H1 (cell line): ENCODE data around the gene SCP2. TPM values are rescaled to one million over a fixed set of nuclear protein-coding genes. Genes with fewer than 3 reads are reported as not detected.

Experiments
- CTCF ChIA-PET: fragments of 300-600 bp; sonication (Branson Sonifier 250); formaldehyde crosslinking; loops from one replicate; lab custom pipeline; 2021; ENCODE audit not compliant: partially characterized antibody; lab: Charles Lee
- POLR2A ChIA-PET: fragments of 300-600 bp; sonication (Branson Sonifier 250); formaldehyde crosslinking; loops from one replicate; lab custom pipeline; 2021; ENCODE audit warnings: inconsistent platforms; ENCODE audit not compliant: partially characterized antibody; lab: Charles Lee
- DNase-seq, 2 experiments: peaks; one replicate each; pipeline versions ENCODE4 v3.0.0 to v3.0.0-alpha.2; 2010 to 2022; ENCODE audit warnings: low spot score in 2 of 2, low read depth in 1 of 2, mixed read lengths in 1 of 2
- FAIRE-seq: peaks from 2 replicates; lab custom pipeline; 2011; peaks lifted over from hg19 to GRCh38; lab: Jason Lieb, UNC
- H2AFZ ChIP-seq: 2 replicates; pipeline ENCODE4 v1.8.1; 2012; ENCODE audit warnings: low read length, inconsistent platforms
- H2AK5ac ChIP-seq: 2 replicates; pipeline ENCODE4 v1.6.1; 2013; ENCODE audit warnings: low read depth, low read length
- H2BK120ac ChIP-seq: replicated peaks from 2 replicates; pipeline ENCODE3; 2013; ENCODE audit warnings: low read depth, low read length, inconsistent platforms
- H2BK12ac ChIP-seq: 2 replicates; pipeline ENCODE4 v1.6.1; 2013; ENCODE audit warnings: low read depth, low read length
- H2BK15ac ChIP-seq: 2 replicates; pipeline ENCODE4 v1.6.1; 2013; ENCODE audit warnings: low read length
- H2BK20ac ChIP-seq: 2 replicates; pipeline ENCODE4 v1.6.1; 2013; ENCODE audit warnings: low read length
- H2BK5ac ChIP-seq: 2 replicates; pipeline ENCODE4 v1.6.1; 2013; ENCODE audit warnings: low read depth, low read length
- H3K14ac ChIP-seq: 2 replicates; pipeline ENCODE4 v1.6.1; 2013; ENCODE audit warnings: inconsistent platforms; ENCODE audit not compliant: insufficient read length
- H3K18ac ChIP-seq: 2 replicates; pipeline ENCODE4 v1.6.1; 2013; ENCODE audit warnings: low read length; ENCODE audit errors: extremely low read depth
- H3K23ac ChIP-seq: 2 replicates; pipeline ENCODE4 v1.6.1; 2013; ENCODE audit warnings: inconsistent platforms; ENCODE audit not compliant: insufficient read length
- H3K23me2 ChIP-seq: 2 replicates; pipeline ENCODE4 v1.6.1; 2013; ENCODE audit warnings: low read depth, low read length
- H3K27ac ChIP-seq: 2 replicates; pipeline ENCODE4 v1.6.1; 2011; ENCODE audit warnings: low read depth, low read length, inconsistent platforms
- H3K27me3 ChIP-seq, 4 experiments: replicated peaks in 1 of 4; 1 replicate in 1 of 4; 2 replicates in 3 of 4; pipeline versions ENCODE4 v1.6.1 to v1.8.1; 2011 to 2013; ENCODE audit warnings: low read length in 3 of 4, mild to moderate bottlenecking in 3 of 4, inconsistent platforms in 2 of 4, mixed read lengths in 2 of 4, moderate library complexity in 1 of 4; ENCODE audit not compliant: control insufficient read depth in 3 of 4, insufficient read depth in 3 of 4; ENCODE audit errors: extremely low read depth in 1 of 4
- H3K36me3 ChIP-seq, 4 experiments: 2 replicates each; pipeline versions ENCODE4 v1.6.1 to v1.8.1; 2011 to 2013; ENCODE audit warnings: mild to moderate bottlenecking in 4 of 4, low read length in 3 of 4, moderate library complexity in 2 of 4, control low read depth in 1 of 4, inconsistent platforms in 1 of 4; ENCODE audit not compliant: insufficient read depth in 4 of 4, control insufficient read depth in 2 of 4
- H3K4ac ChIP-seq: replicated peaks from 2 replicates; pipeline ENCODE3; 2013; ENCODE audit warnings: low read length, low read depth, mixed read lengths, inconsistent platforms; ENCODE audit not compliant: insufficient read length
- H3K4me1 ChIP-seq, 4 experiments: replicated peaks in 1 of 4; 1 replicate in 1 of 4; 2 replicates in 3 of 4; pipeline versions ENCODE4 v1.6.1 to v1.8.1; 2011 to 2013; ENCODE audit warnings: low read length in 3 of 4, inconsistent platforms in 2 of 4, mixed read lengths in 1 of 4; ENCODE audit not compliant: insufficient read depth in 4 of 4, control insufficient read depth in 3 of 4
- H3K4me2 ChIP-seq, 2 experiments: 2 replicates each; pipeline versions ENCODE4 v1.6.1 to v1.8.1; 2011 to 2013; ENCODE audit warnings: low read depth in 2 of 2, low read length in 2 of 2, control low read depth in 1 of 2, inconsistent platforms in 1 of 2, mild to moderate bottlenecking in 1 of 2; ENCODE audit not compliant: insufficient read depth in 1 of 2
- H3K4me3 ChIP-seq, 4 experiments: fragments of 200-600, 300-600 bp in 1 of 4; sonication (generic), shearing (Covaris generic), sonication (Bioruptor Twin) in 1 of 4; 2 replicates each; pipeline versions ENCODE4 v1.5.1 to v1.8.1; 2011 to 2016; ENCODE audit warnings: low read length in 4 of 4, low read depth in 3 of 4, control low read depth in 2 of 4, inconsistent platforms in 2 of 4, mild to moderate bottlenecking in 2 of 4, mixed read lengths in 1 of 4, moderate library complexity in 1 of 4; ENCODE audit not compliant: insufficient read depth in 2 of 4; ENCODE audit errors: extremely low read depth in 1 of 4
- H3K56ac ChIP-seq: replicated peaks from 2 replicates; pipeline ENCODE3; 2013; ENCODE audit warnings: low read depth, mild to moderate bottlenecking, mixed read lengths, low read length, inconsistent platforms; ENCODE audit not compliant: insufficient read length
- H3K79me1 ChIP-seq: 2 replicates; pipeline ENCODE4 v1.6.1; 2013; ENCODE audit warnings: low read depth, low read length, control low read depth
- H3K79me2 ChIP-seq, 2 experiments: 2 replicates each; pipeline versions ENCODE4 v1.6.1 to v1.8.1; 2012 to 2013; ENCODE audit warnings: low read length in 2 of 2, mild to moderate bottlenecking in 2 of 2, inconsistent platforms in 1 of 2; ENCODE audit not compliant: insufficient read depth in 2 of 2, control insufficient read depth in 1 of 2
- H3K9ac ChIP-seq, 4 experiments: replicated peaks in 1 of 4; 1 replicate in 1 of 4; 2 replicates in 3 of 4; pipeline versions ENCODE4 v1.6.1 to v1.8.1; 2011 to 2013; ENCODE audit warnings: low read depth in 3 of 4, low read length in 3 of 4, control low read depth in 2 of 4, mild to moderate bottlenecking in 2 of 4, moderate library complexity in 2 of 4, inconsistent platforms in 1 of 4; ENCODE audit errors: extremely low read depth in 1 of 4
- H3K9me3 ChIP-seq, 2 experiments: 2 replicates each; pipeline versions ENCODE4 v1.6.1 to v1.8.1; 2012 to 2013; ENCODE audit warnings: mild to moderate bottlenecking in 2 of 2, moderate library complexity in 2 of 2, control low read depth in 1 of 2, inconsistent platforms in 1 of 2, low read depth in 1 of 2, low read length in 1 of 2, mixed read lengths in 1 of 2; ENCODE audit not compliant: insufficient read depth in 2 of 2
- H4K20me1 ChIP-seq, 2 experiments: replicated peaks in 1 of 2; 2 replicates each; pipeline versions ENCODE3 to v1.8.1; 2011 to 2013; ENCODE audit warnings: inconsistent platforms in 2 of 2, low read length in 2 of 2, mild to moderate bottlenecking in 1 of 2; ENCODE audit not compliant: insufficient read depth in 2 of 2, control insufficient read depth in 1 of 2
- H4K5ac ChIP-seq: 2 replicates; pipeline ENCODE4 v1.6.1; 2013; ENCODE audit warnings: low read length, low read depth, mixed read lengths, inconsistent platforms; ENCODE audit not compliant: insufficient read length
- H4K8ac ChIP-seq: 2 replicates; pipeline ENCODE4 v1.8.0; 2013; ENCODE audit warnings: mild to moderate bottlenecking, moderate library complexity, low read length, inconsistent platforms; ENCODE audit not compliant: insufficient read depth; ENCODE audit errors: extremely low read depth
- H4K91ac ChIP-seq: replicated peaks from 2 replicates; pipeline ENCODE3; 2013; ENCODE audit warnings: low read length, mixed read lengths, inconsistent platforms; ENCODE audit not compliant: insufficient read length
- NRF1 ChIP-seq: IDR thresholded peaks from 2 replicates; pipeline ENCODE4 v1.6.1; 2011; ENCODE audit warnings: mild to moderate bottlenecking, low read depth, low read length, improper control_type of control experiment
- RBBP5 ChIP-seq: IDR thresholded peaks from 2 replicates; pipeline ENCODE4 v1.7.1; 2012; ENCODE audit warnings: low read depth, mild to moderate bottlenecking, inconsistent platforms, low read length, moderate library complexity, borderline replicate concordance
- RFX5 ChIP-seq: IDR thresholded peaks from 2 replicates; pipeline ENCODE4 v1.6.1; 2011; ENCODE audit warnings: low read depth, low read length, improper control_type of control experiment, borderline replicate concordance
- SIRT6 ChIP-seq: IDR thresholded peaks from one replicate; pipeline ENCODE4 v1.7.1; 2012; ENCODE audit warnings: low read length, inconsistent platforms
- SIX5 ChIP-seq: IDR thresholded peaks from 2 replicates; pipeline ENCODE4 v1.6.1; 2011; ENCODE audit warnings: mild to moderate bottlenecking, low read depth, low read length
- SP1 ChIP-seq: IDR thresholded peaks from 2 replicates; pipeline ENCODE4 v1.6.1; 2011; ENCODE audit warnings: low read depth, low read length
- SUZ12 ChIP-seq: fragments of 200-600 bp; sonication (generic); IDR thresholded peaks from 2 replicates; pipeline ENCODE4 v1.6.1; 2012; ENCODE audit warnings: mild to moderate bottlenecking, inconsistent platforms, low read length, moderate library complexity, mixed read lengths
- TBP ChIP-seq: IDR thresholded peaks from 2 replicates; pipeline ENCODE4 v1.6.1; 2011; ENCODE audit warnings: low read depth, low read length, improper control_type of control experiment
- whole genome bisulfite sequencing, 2 experiments: shearing (Covaris generic) in 1 of 2; methylation state at CpG; one replicate each; pipeline versions ENCODE4 v1.1.6 to v1.1.7; 2013 to 2015; ENCODE audit warnings: low lambda C conversion rate in 2 of 2, mixed read lengths in 2 of 2, inconsistent platforms in 1 of 2, low coverage in 1 of 2, missing lambda C conversion rate in 1 of 2; ENCODE audit not compliant: insufficient replicate concordance in 2 of 2, insufficient coverage in 1 of 2, insufficient read length in 1 of 2; ENCODE audit errors: extremely low coverage in 1 of 2, missing lambda C conversion rate in 1 of 2; 5-methylcytosine and 5-hydroxymethylcytosine counted together
- polyA plus RNA-seq, 7 experiments: library from polyadenylated mRNA; depleted of rRNA in 3 of 7; stranded (reverse) in 5 of 7; unstranded in 2 of 7; fragments of >200 nt in 5 of 7; fragments of 200-250 nt in 2 of 7; gene quantifications; 1 replicate in 5 of 7; 2 replicates in 1 of 7; 4 replicates in 1 of 7; pipeline versions ENCODE4 v1.2.1 to v1.2.3, GENCODE V29; 2011 to 2013; ENCODE audit warnings: missing spikeins in 2 of 7, mixed read lengths in 2 of 7
- total RNA-seq: library from RNA; stranded (reverse); fragmentation: NEBNext Ultra II Directional; extraction: Animal tissue kit (Norgen Biotek cat#: 25700); gene quantifications from 2 replicates; pipeline ENCODE4 v1.2.1, GENCODE V29; 2021
- TF ChIP-seq, protein P1 (sequence below): IDR thresholded peaks from 2 replicates; pipeline ENCODE4 v1.6.1; 2012; ENCODE audit warnings: inconsistent platforms

SCP2 gene
- total and polyA plus RNA-seq, 2 of the 8 experiments (the other 6 are each of a cell fraction or from before 2014, with no cell fraction given) = 20.9 to 54.3 TPM

DNA sequence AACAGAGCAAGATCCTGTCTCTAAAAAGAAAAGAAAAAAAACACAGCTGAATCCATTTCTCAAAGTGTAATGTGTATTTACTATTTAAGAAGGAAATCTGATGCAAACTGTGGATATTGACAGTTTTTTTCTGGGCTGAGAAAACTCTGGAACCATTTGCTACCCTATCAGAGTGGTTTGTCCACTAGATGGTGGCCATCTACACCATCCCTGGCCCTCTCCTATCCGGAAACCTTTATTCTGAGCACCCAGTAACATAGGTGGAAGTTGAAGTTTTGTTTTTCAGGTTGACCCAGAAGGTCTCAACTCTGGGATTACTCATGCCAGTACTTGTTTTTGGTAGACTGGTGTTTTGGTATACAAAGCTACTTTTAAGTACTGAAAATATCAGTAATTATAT is 25.7 kb upstream of the SCP2 start:
- peaks cover 0 to 10% (median 4%) of the 10 kb centered on the region in 4 experiments; a peak in 5 of 7 replicates for H3K4me1 ChIP-seq
- 83% methylated on average over 1 of the region's 1 CpG; no CpG with 5 or more reads in 1 of the 2 experiments for WGBS, 2 experiments
- H2BK120ac ChIP-seq = no peak overlapping the region
- ChIA-PET POLR2A (no interaction called here), CTCF (interaction anchor here (0.8 to 1.8 kb wide), 5 partner anchors 14 to 289 kb away, joined by 3 to 4 read pairs (median 3); partner anchors contain the start of gene ECHDC2)
- FAIRE-seq = no peak
- H2BK12ac ChIP-seq = no peak overlapping the region
- H3K4me3 ChIP-seq = no peak overlapping the region
- no peak overlapping the region for H3K18ac ChIP-seq
- no peak overlapping the region for H4K8ac ChIP-seq
- H3K27me3 ChIP-seq = no peaks in the 10 kb centered on the region
- H2AFZ ChIP-seq = no peak overlapping the region
- no peak overlapping the region for H2BK20ac ChIP-seq
- no peak overlapping the region for H4K91ac ChIP-seq
- no peaks in the 10 kb centered on the region; a peak in 2 of 8 replicates for H3K36me3 ChIP-seq
- no peaks in the 10 kb centered on the region for H4K20me1 ChIP-seq
- no peaks in the 10 kb centered on the region for H3K23me2 ChIP-seq
- no peak overlapping the region for H3K14ac ChIP-seq
- no peak overlapping the region for H3K56ac ChIP-seq
- H2BK5ac ChIP-seq = 0 out of 2 replicates have a peak overlapping the region, but pooled peaks have one; percentile 5
- H3K23ac ChIP-seq = no peak overlapping the region
- no peaks in the 10 kb centered on the region for H3K9me3 ChIP-seq
- H3K4me2 ChIP-seq = no peak overlapping the region
- H3K27ac ChIP-seq = no peak overlapping the region
- no peaks in the 10 kb centered on the region for H3K79me2 ChIP-seq
- DNase-seq = no peak
- no peak overlapping the region for H2BK15ac ChIP-seq
- H3K9ac ChIP-seq = no peak overlapping the region
- H4K5ac ChIP-seq = no peak overlapping the region
- TF ChIP-seq TBP = no peak
- no peak for TF ChIP-seq SIX5
- TF ChIP-seq RFX5 = no peak
- TF ChIP-seq SP1 = no peak
- TF ChIP-seq SIRT6 = no peak
- no peak for TF ChIP-seq RBBP5
- TF ChIP-seq, protein P1, sequence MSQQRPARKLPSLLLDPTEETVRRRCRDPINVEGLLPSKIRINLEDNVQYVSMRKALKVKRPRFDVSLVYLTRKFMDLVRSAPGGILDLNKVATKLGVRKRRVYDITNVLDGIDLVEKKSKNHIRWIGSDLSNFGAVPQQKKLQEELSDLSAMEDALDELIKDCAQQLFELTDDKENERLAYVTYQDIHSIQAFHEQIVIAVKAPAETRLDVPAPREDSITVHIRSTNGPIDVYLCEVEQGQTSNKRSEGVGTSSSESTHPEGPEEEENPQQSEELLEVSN = no peak
- no peak for TF ChIP-seq SUZ12
- no peak for TF ChIP-seq NRF1
- H3K4ac ChIP-seq = no peak overlapping the region
- H2AK5ac ChIP-seq = no peak overlapping the region
- no peaks in the 10 kb centered on the region for H3K79me1 ChIP-seq
